ENCODE results near the gene OPRD1. TPM values are rescaled to one million over a fixed set of nuclear protein-coding genes. Genes with fewer than 3 reads are reported as not detected.

Gene OPRD1
- total and polyA plus RNA-seq, 2 of the 4 experiments (the other 2 are of a cell fraction), result under 0.01 TPM; not detected in 1

- TF ChIP-seq SMC3 (IDR thresholded peaks at IDR 0.05; ENCODE audit: low read depth, low read length), result no peak
Observed at GRCh38 chr1:28910379-28911115, 98.6 kb downstream of the OPRD1 start (continued).

DNA sequence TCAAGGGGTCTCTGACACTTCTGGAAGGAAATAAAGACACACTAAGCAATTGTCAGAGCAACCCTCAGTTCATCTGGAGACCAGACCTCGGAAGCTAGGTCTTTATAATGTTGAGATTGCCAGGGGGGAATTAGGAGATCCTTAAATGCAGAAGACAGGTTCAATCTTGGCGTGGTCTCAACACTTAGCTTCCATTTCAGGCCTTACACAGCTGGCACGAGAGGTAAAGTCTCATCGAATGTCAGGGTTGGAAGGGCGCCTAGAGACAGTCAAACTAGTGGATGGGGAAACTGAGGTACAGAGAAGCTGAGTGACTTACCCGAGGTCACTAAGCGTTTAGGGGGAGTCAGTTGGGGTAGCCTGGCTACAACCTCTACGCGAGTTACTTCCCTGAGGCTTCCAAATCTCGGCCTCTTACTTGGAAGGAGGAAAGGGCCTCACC, 101.8 kb downstream of the OPRD1 start:
- H3K27me3 ChIP-seq (ENCODE audit: control insufficient read depth, insufficient read depth, low read length), result no peaks in the 10 kb centered on the region
- peak overlapping the region; percentile 1 for H2AK9ac ChIP-seq (replicated peaks; ENCODE audit: low read depth, low read length, poor library complexity)
- in situ Hi-C loops (cut with MboI; ENCODE audit: low sequenced_read_pairs), result no loop called here
- ChIA-PET POLR2A (ENCODE audit: unreplicated experiment) (interaction anchor here (0.6 to 0.7 kb wide), 2 partner anchors 13 to 15 kb away, joined by 3 to 4 read pairs; no protein-coding TSS in a partner anchor), CTCF (interaction anchor here (0.6 to 1.7 kb wide), 2 partner anchors 19 to 1135 kb away, joined by 4 to 7 read pairs; no protein-coding TSS in a partner anchor)
- no peak overlapping the region for H2BK120ac ChIP-seq (ENCODE audit: low read depth, low read length)
- peak overlapping the region; percentile 58 for H3K4ac ChIP-seq (ENCODE audit: low read depth, low read length)
- ATAC-seq (ENCODE audit: low read depth), result no peak
- no peak overlapping the region; the same call in 1 of the 2 replicates for H4K91ac ChIP-seq (ENCODE audit: insufficient read depth, low read depth, low read length)
- H2BK15ac ChIP-seq (ENCODE audit: low read depth, low read length), result 0 out of 3 replicates have a peak overlapping the region, but pooled peaks have one; percentile 10
- H3K4me1 ChIP-seq (ENCODE audit: control insufficient read depth, insufficient read depth, low read length), result peaks cover 5% of the 10 kb centered on the region; the same call in 1 of the 2 replicates
- no peak for DNase-seq
- TF ChIP-seq USF2 (IDR thresholded peaks at IDR 0.05; ENCODE audit: low read depth, low read length) (no peak), RFX5 (IDR thresholded peaks at IDR 0.05; ENCODE audit: low read depth, low read length) (no peak), MAFK (IDR thresholded peaks at IDR 0.05; ENCODE audit: low read depth, low read length) (no peak), CTCF (conservative IDR thresholded peaks at IDR 0.05; ENCODE audit: low read depth, low read length) (no peak), BHLHE40 (IDR thresholded peaks at IDR 0.05; ENCODE audit: low read depth, low read length) (no peak), FOS (IDR thresholded peaks at IDR 0.05; ENCODE audit: low read depth, low read length) (no peak), SMC3 (IDR thresholded peaks at IDR 0.05; ENCODE audit: low read depth, low read length) (no peak), CEBPB (IDR thresholded peaks at IDR 0.05; ENCODE audit: low read depth, low read length) (no peak)
- no peak overlapping the region; the same call in 1 of the 2 replicates for H4K5ac ChIP-seq (ENCODE audit: low read depth, low read length)
- no TSS peak for BruUV-seq (replicated peaks)
- H4K8ac ChIP-seq (ENCODE audit: low read depth in 2 of 2, low read length in 2 of 2), result peak overlapping the region; percentile 76 to 83; a peak in 3 of 4 replicates
- no peaks in the 10 kb centered on the region for H4K20me1 ChIP-seq (ENCODE audit: insufficient read depth, low read length)
- peak overlapping the region; percentile 90 for H3K4me2 ChIP-seq (ENCODE audit: low read depth, low read length)
- dilution Hi-C loops (cut with HindIII; ENCODE audit: low sequenced_read_pairs, unreplicated experiment), result no loop called here
- H3K27ac ChIP-seq (ENCODE audit: insufficient read depth, low read length), result no peak overlapping the region
- no peak overlapping the region for H2AK5ac ChIP-seq (ENCODE audit: low read depth, low read length)
- peak overlapping the region; percentile 40 for H3K4me3 ChIP-seq (ENCODE audit: insufficient read depth, low read depth, low read length)
- intact Hi-C loops (cut with micrococcal nuclease), result no loop called here
- no peaks in the 10 kb centered on the region for H3K9me3 ChIP-seq (ENCODE audit: control insufficient read depth, insufficient read depth, low read length)
- WGBS, 2 experiments (ENCODE audit: extremely low coverage in 2 of 2, insufficient read length in 1 of 2), result 70% methylated on average over 2 of the region's 10 CpGs; no CpG with 5 or more reads in 1 of the 2 experiments
- no peak overlapping the region for H2BK20ac ChIP-seq (ENCODE audit: low read depth, low read length)
- no peaks in the 10 kb centered on the region for H3K79me1 ChIP-seq (ENCODE audit: low read depth in 1 of 2, low read length in 2 of 2)
- H2AFZ ChIP-seq (replicated peaks; ENCODE audit: low read length, poor library complexity), result peak overlapping the region; percentile 89
- H3K36me3 ChIP-seq (ENCODE audit: control insufficient read depth, insufficient read depth, low read length), result no peaks in the 10 kb centered on the region
- H3K14ac ChIP-seq (replicated peaks; ENCODE audit: low read depth, low read length), result peak overlapping the region; percentile 31; the same call in 1 of the 2 replicates
- H3K56ac ChIP-seq (ENCODE audit: extremely low read depth, insufficient read depth, low read length), result no peak overlapping the region
- no peak overlapping the region for H2BK5ac ChIP-seq (ENCODE audit: low read depth, low read length, poor library complexity, severe bottlenecking)
- no peak overlapping the region; the same call in 1 of the 2 replicates for H3K18ac ChIP-seq (ENCODE audit: low read depth, low read length)
- 0 out of 2 replicates have a peak, but pooled peaks cover 3% of the 10 kb centered on the region for H3K9me1 ChIP-seq (ENCODE audit: insufficient read depth, low read length)
- peak overlapping the region; percentile 25 for H3K9ac ChIP-seq (ENCODE audit: low read depth, low read length)
- no peak overlapping the region for H3K23ac ChIP-seq (ENCODE audit: low read depth, low read length)
